MM.1S (cell line): ENCODE data around the gene COL18A1.

Experiments used
- EZH2 ChIP-seq: fragments of 300-600 bp; sonication (generic); optimal IDR thresholded peaks from 2 replicates; pipeline ENCODE3; 2017; ENCODE audit warnings: low read depth, mild to moderate bottlenecking, antibody characterized with exemption, low read length, mixed read lengths
- EZH2phosphoT487 ChIP-seq: fragments of 300-600 bp; sonication (generic); IDR thresholded peaks from 2 replicates; pipeline ENCODE4 v1.6.1; 2018; ENCODE audit warnings: antibody characterized with exemption, low read length
- TF ChIP-seq, protein P1 (sequence below): fragments of 300-600 bp; sonication (generic); IDR thresholded peaks from 2 replicates; pipeline ENCODE4 v1.5.1; 2016; ENCODE audit warnings: antibody characterized with exemption, low read length, mixed read lengths

DNA sequence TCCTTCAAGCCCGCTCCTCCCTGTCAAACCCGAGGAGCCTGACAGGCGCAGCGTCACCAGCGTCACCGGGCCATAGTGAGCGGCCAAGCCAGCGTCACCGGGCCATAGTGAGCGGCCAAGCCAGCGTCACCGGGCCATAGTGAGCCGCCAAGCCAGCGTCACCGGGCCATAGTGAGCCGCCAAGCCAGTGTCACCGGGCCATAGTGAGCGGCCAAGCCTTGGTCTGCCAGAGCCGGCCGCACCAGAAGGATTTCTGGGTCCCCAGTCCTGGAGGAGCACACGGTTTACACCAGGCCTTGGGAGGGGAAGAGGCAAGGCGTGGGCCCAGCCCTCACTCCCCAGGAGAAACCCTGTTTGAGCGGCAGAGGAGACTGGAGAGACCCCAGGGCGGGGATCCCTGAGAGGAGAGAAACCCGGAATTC, 39.8 kb upstream of the COL18A1 start:
- TF ChIP-seq, protein P1, sequence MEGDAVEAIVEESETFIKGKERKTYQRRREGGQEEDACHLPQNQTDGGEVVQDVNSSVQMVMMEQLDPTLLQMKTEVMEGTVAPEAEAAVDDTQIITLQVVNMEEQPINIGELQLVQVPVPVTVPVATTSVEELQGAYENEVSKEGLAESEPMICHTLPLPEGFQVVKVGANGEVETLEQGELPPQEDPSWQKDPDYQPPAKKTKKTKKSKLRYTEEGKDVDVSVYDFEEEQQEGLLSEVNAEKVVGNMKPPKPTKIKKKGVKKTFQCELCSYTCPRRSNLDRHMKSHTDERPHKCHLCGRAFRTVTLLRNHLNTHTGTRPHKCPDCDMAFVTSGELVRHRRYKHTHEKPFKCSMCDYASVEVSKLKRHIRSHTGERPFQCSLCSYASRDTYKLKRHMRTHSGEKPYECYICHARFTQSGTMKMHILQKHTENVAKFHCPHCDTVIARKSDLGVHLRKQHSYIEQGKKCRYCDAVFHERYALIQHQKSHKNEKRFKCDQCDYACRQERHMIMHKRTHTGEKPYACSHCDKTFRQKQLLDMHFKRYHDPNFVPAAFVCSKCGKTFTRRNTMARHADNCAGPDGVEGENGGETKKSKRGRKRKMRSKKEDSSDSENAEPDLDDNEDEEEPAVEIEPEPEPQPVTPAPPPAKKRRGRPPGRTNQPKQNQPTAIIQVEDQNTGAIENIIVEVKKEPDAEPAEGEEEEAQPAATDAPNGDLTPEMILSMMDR, result no peak
- TF ChIP-seq EZH2, result no peak
- no peak for TF ChIP-seq EZH2phosphoT487
